Neural cell (in vitro differentiated cells): ENCODE data around the gene ERVMER34-1.

ENCODE experiments used
- CTCF ChIP-seq: fragments of 450-650 bp; IDR thresholded peaks from 2 replicates; pipeline ENCODE4 v1.5.1; 2014; ENCODE audit warnings: antibody characterized with exemption, mild to moderate bottlenecking, moderate library complexity; ENCODE audit not compliant: poor library complexity, severe bottlenecking
- EP300 ChIP-seq: fragments of 450-650 bp; conservative IDR thresholded peaks from 2 replicates; pipeline ENCODE4 v1.6.1; 2014; ENCODE audit warnings: antibody characterized with exemption, mild to moderate bottlenecking, moderate library complexity; ENCODE audit not compliant: poor library complexity, severe bottlenecking
- EZH2 ChIP-seq: fragments of 200-600, 300-800 bp; shearing (Covaris generic), sonication (generic); IDR thresholded peaks from 2 replicates; pipeline ENCODE4 v1.6.1; 2014; ENCODE audit warnings: antibody characterized with exemption, low read length, borderline replicate concordance, mild to moderate bottlenecking; ENCODE audit not compliant: insufficient read depth, poor library complexity, severe bottlenecking
- MXI1 ChIP-seq: fragments of 450-650 bp; conservative IDR thresholded peaks from 2 replicates; pipeline ENCODE4 v1.6.1; 2014; ENCODE audit warnings: antibody characterized with exemption, mild to moderate bottlenecking; ENCODE audit not compliant: poor library complexity, severe bottlenecking
- POLR2AphosphoS5 ChIP-seq: IDR thresholded peaks from 2 replicates; pipeline ENCODE4 v1.6.1; 2012
- RAD21 ChIP-seq: fragments of 450-650 bp; conservative IDR thresholded peaks from 2 replicates; pipeline ENCODE4 v1.6.1; 2014; ENCODE audit warnings: antibody characterized with exemption, mild to moderate bottlenecking, moderate library complexity

- TF ChIP-seq MXI1 (no peak), EP300 (no peak), EZH2 (no peak), CTCF (no peak), RAD21 (no peak), POLR2AphosphoS5 (no peak)
Observed at GRCh38 chr4:52728691-52729240, 22.5 kb downstream of the ERVMER34-1 start.
